ENCODE results near the gene HORMAD2. TPM values are rescaled to one million over a fixed set of nuclear protein-coding genes. Genes with fewer than 3 reads are reported as not detected.

Gene HORMAD2
- total RNA-seq, 1 experiment from 2014 or later: not detected

GRCh38 chr22:30212363-30212995, 132.2 kb downstream of the HORMAD2 start:
- H3K36me3 ChIP-seq (ENCODE audit: low read depth, low read length): no peaks in the 10 kb centered on the region
- H3K4me3 ChIP-seq (ENCODE audit: low read length): no peak overlapping the region
- DNase-seq (peak; percentile 95), ATAC-seq (peak; percentile 57)
- H2AFZ ChIP-seq (ENCODE audit: low read length): no peak overlapping the region
- H3K4me2 ChIP-seq (ENCODE audit: low read length): peak overlapping the region; percentile 52
- H3K27ac ChIP-seq (ENCODE audit: low read length): peak overlapping the region; percentile 100
- intact Hi-C loops (cut with micrococcal nuclease): loop anchor here (2.0 kb wide), 1 partner anchor 16 kb away; no protein-coding TSS in a partner anchor
- H3K9me3 ChIP-seq (ENCODE audit: low read length): no peaks in the 10 kb centered on the region
- no peaks in the 10 kb centered on the region for H4K20me1 ChIP-seq (ENCODE audit: low read length)
- H3K9me2 ChIP-seq (replicated peaks; ENCODE audit: low read length): no peaks in the 10 kb centered on the region
- peaks cover 67% of the 10 kb centered on the region for H3K4me1 ChIP-seq (ENCODE audit: insufficient read depth, low read length)
- no peaks in the 10 kb centered on the region for H3K27me3 ChIP-seq (ENCODE audit: low read length)
- ChIA-PET CTCF (interaction anchor here (0.7 kb wide), 2 partner anchors 27 to 104 kb away, joined by 3 read pairs; no protein-coding TSS in a partner anchor), POLR2A (ENCODE audit: unreplicated experiment) (interaction anchor here (0.5 to 1.2 kb wide), 5 partner anchors 10 to 30 kb away, joined by 3 to 14 read pairs (median 5); no protein-coding TSS in a partner anchor)
- TF ChIP-seq EZH2phosphoT487 (IDR thresholded peaks at IDR 0.05; ENCODE audit: borderline replicate concordance, low read length): no peak
- no peak for TF ChIP-seq CTCF (conservative IDR thresholded peaks at IDR 0.05; ENCODE audit: low read depth, low read length)
- no TSS peak for BruUV-seq (replicated peaks)
- 0 out of 2 replicates have a peak, but pooled peaks cover 5% of the 10 kb centered on the region for H3K79me2 ChIP-seq (ENCODE audit: low read length)
- peaks cover 14% of the 10 kb centered on the region for H3F3A ChIP-seq (ENCODE audit: low read length, unreplicated experiment)
- H3K9ac ChIP-seq (ENCODE audit: low read length): peak overlapping the region; percentile 96

GRCh38 chr22:30212996-30213441, 132.8 kb downstream of the HORMAD2 start:
- Histone ChIP-seq H3K27ac (ENCODE audit: low read length) (peak overlapping the region; percentile 100), H3K9ac (ENCODE audit: low read length) (peak overlapping the region; percentile 96), H3K4me3 (ENCODE audit: low read length) (no peak overlapping the region), H3F3A (ENCODE audit: low read length, unreplicated experiment) (peaks cover 11% of the 10 kb centered on the region), H3K79me2 (ENCODE audit: low read length) (0 out of 2 replicates have a peak, but pooled peaks cover 5% of the 10 kb centered on the region), H4K20me1 (ENCODE audit: low read length) (no peaks in the 10 kb centered on the region), H2AFZ (ENCODE audit: low read length) (no peak overlapping the region), H3K36me3 (ENCODE audit: low read depth, low read length) (no peaks in the 10 kb centered on the region), H3K27me3 (ENCODE audit: low read length) (no peaks in the 10 kb centered on the region), H3K9me2 (replicated peaks; ENCODE audit: low read length) (no peaks in the 10 kb centered on the region), H3K4me1 (ENCODE audit: insufficient read depth, low read length) (peaks cover 62% of the 10 kb centered on the region), H3K9me3 (ENCODE audit: low read length) (no peaks in the 10 kb centered on the region), H3K4me2 (ENCODE audit: low read length) (peak overlapping the region; percentile 52)
- peak; percentile 66 for DNase-seq
- ChIA-PET POLR2A (ENCODE audit: unreplicated experiment) (interaction anchor here (0.5 to 1.2 kb wide), 5 partner anchors 10 to 30 kb away, joined by 3 to 14 read pairs (median 5); no protein-coding TSS in a partner anchor), CTCF (interaction anchor here (0.7 kb wide), 2 partner anchors 27 to 105 kb away, joined by 3 read pairs; no protein-coding TSS in a partner anchor)
- TF ChIP-seq CTCF (conservative IDR thresholded peaks at IDR 0.05; ENCODE audit: low read depth, low read length): no peak
- TF ChIP-seq EZH2 (IDR thresholded peaks at IDR 0.05; ENCODE audit: low read length, unreplicated experiment): no peak
- no peak for TF ChIP-seq EZH2phosphoT487 (IDR thresholded peaks at IDR 0.05; ENCODE audit: borderline replicate concordance, low read length)
- no peak; the same call in 1 of the 2 replicates for ATAC-seq
- intact Hi-C loops (cut with micrococcal nuclease): loop anchor here (2.0 kb wide), 1 partner anchor 16 kb away; no protein-coding TSS in a partner anchor
- no TSS peak for BruUV-seq (replicated peaks)

All from PC-3 (cell line).